ENCODE data around the gene MMP3.

- TF ChIP-seq CTCF (IDR thresholded peaks at IDR 0.05 in 2 of 3, conservative IDR thresholded peaks at IDR 0.05 in 1 of 3; ENCODE audit: insufficient read depth in 2 of 3, low read depth in 1 of 3, low read length in 3 of 3) (no peak), TFE3 (CRISPR knock-in tag; IDR thresholded peaks at IDR 0.05) (no peak)
Observed at GRCh38 chr11:102798012-102798746, 45.2 kb downstream of the MMP3 start, which contains the start of gene MMP1.
